ENCODE measurements around the gene PRPF40B.
A peak's percentile ranks its signal among the peaks of the same experiment; 100 is the strongest.
"Not testable (repeated sequence)": the region's sequence is repeated elsewhere in the genome, so short reads cannot be mapped to it uniquely, and the experiment has no call there.

PRPF40B gene

DNA sequence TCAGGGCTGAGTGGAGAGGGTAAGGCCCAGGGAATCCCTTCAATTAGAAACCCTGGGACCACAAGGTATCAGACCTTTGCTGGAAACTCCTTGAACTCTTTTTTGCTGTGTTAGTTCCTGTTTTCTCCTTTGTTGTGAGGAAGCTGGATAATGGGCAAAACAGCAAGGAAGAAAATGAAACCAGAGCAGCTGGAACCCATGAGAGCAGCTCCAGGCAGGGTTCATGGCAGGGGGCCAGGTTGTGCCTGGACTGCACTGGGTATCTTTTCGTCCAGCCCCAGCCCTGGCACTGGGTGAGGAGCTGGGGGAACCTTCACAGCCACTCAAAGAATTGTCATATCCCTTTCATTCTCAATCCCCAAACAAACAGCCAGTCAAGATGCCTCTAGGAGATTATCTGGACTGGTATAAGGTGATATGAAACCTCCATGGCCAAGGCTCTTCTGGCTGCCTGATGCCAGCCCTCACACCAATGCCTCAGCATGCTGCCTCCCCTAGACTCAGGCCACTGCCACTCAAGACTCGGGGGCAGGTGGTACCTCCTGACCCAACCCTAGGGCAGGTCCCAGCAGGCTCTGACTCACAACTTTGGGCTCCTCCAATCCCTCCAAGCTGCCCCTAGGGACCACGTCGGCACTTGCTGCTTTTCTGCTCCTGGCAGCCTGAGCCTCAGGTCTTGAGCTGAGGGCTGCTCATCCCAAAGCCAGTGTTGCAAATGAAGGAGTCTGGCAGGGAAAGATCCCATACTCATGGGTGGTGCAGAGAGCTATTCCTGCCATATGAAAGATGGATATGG lies 34.4 kb upstream of the PRPF40B start:
- CTCF ChIA-PET = no interaction called here
- no peak overlapping the region for H3K27ac Mint-ChIP-seq
- H3K36me3 Mint-ChIP-seq = peaks cover 4% of the 10 kb centered on the region

DNA sequence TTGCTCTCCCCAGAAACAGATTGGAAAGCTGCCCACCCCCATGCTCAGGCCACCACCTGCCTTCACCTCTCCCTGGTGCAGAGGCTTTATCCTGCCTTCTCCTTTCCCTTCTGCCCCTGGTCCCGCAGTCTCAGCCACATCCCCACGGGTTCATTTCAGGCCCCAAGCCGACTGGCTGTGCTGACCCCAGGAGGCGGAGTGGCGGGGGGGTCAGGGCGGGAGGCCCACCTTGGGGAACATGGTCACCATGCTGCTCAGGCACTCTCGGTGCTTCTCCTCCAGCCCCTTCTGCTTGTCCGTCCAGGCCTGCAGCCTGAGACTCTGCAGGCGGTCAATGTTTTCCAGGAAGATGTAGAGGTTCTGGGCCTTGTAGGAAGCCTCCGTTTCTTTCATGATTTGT lies 24.8 kb upstream of the PRPF40B start:
- Mint-ChIP-seq H3K27me3 (no peaks in the 10 kb centered on the region), H3K36me3 (no peaks in the 10 kb centered on the region), H3K4me1 (no peaks in the 10 kb centered on the region), H3K9me3 (no peaks in the 10 kb centered on the region), H3K27ac (no peak overlapping the region), H3K4me3 (no peak overlapping the region)
- no peak for DNase-seq
- CTCF ChIA-PET = interaction anchor here (0.6 kb wide), 1 partner anchor 238 kb away, joined by 3 read pairs; no protein-coding TSS in a partner anchor

More for the DNA sequence above, 34.4 kb upstream of the PRPF40B start:
- H3K4me1 Mint-ChIP-seq = no peaks in the 10 kb centered on the region
- H3K9me3 Mint-ChIP-seq = no peaks in the 10 kb centered on the region
- H3K4me3 Mint-ChIP-seq = no peak overlapping the region
- DNase-seq = no peak
- no peaks in the 10 kb centered on the region for H3K27me3 Mint-ChIP-seq

GRCh38 chr12:49599961-49600360 lies 23.4 kb upstream of the PRPF40B start:
- Mint-ChIP-seq H3K27me3 (no peaks in the 10 kb centered on the region), H3K9me3 (no peaks in the 10 kb centered on the region), H3K27ac (no peak overlapping the region), H3K4me1 (peaks cover 1% of the 10 kb centered on the region), H3K4me3 (no peak overlapping the region), H3K36me3 (no peaks in the 10 kb centered on the region)
- no peak for DNase-seq
- CTCF ChIA-PET = interaction anchor here (1.3 kb wide), 1 partner anchor 19 kb away, joined by 4 read pairs; no protein-coding TSS in a partner anchor

DNA sequence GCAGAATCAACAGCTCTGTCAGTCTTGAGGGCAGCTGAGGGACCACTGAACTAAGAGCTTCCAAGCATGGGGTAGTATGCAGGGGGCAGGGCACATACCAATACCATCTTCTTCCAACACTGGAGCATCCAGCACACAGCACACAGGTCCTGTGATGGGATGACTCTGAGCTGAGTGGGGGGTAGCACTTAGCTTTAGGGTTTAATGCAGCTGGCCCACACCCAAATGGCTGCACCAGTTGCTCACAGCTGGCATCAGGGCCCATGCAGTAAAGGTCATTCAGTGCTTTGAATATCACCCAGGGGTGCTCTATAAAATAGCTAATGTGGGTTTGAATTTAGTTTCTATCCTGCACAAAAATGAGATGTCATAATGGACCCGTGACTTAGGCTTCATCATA lies 19.6 kb upstream of the PRPF40B start:
- H3K27ac Mint-ChIP-seq = no peak overlapping the region
- DNase-seq = no peak
- CTCF ChIA-PET = interaction anchor here (0.7 kb wide), 2 partner anchors 11 to 315 kb away, joined by 3 read pairs; no protein-coding TSS in a partner anchor
- no peak overlapping the region for H3K4me3 Mint-ChIP-seq
- no peaks in the 10 kb centered on the region for H3K36me3 Mint-ChIP-seq
- H3K27me3 Mint-ChIP-seq = peaks cover 7% of the 10 kb centered on the region
- H3K4me1 Mint-ChIP-seq = peaks cover 5% of the 10 kb centered on the region
- H3K9me3 Mint-ChIP-seq = no peaks in the 10 kb centered on the region

- CTCF ChIA-PET = interaction anchor here (0.6 to 0.8 kb wide), 2 partner anchors 341 to 770 kb away, joined by 3 read pairs; no protein-coding TSS in a partner anchor
- H3K4me1 Mint-ChIP-seq = peaks cover 5% of the 10 kb centered on the region
These were observed 18.5 kb upstream of the PRPF40B start for GRCh38 chr12:49604856-49605255.

DNA sequence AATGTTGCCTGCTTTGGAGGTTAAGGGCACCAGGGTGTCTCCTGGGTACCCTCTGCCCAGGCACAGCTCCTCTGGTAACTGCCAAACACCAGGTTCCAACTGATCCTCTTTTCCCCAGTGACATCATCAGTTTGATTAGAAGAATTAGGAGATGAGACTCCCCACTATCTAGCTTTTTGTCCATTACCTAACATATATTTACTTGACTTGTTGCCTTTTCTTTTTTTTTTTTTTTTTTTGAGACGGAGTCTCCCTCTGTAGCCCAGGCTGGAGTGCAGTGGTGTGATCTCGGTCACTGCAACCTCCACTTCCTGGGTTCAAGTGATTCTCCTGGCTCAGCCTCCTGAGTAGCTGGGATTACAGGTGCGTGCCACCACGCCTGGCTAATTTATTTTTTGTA lies 17.8 kb upstream of the PRPF40B start, which contains the start of gene FAM186B:
TSS of gene FAM186B (minus strand) at position 101 of the 400 bp plus-strand sequence. CDS start 162 bp downstream, outside the sequence.
- not testable (repeated sequence) for H3K36me3 Mint-ChIP-seq, H3K4me1 Mint-ChIP-seq, H3K9me3 Mint-ChIP-seq, H3K27ac Mint-ChIP-seq, H3K4me3 Mint-ChIP-seq, DNase-seq
- CTCF ChIA-PET = interaction anchor here (0.6 to 1.0 kb wide), 3 partner anchors 25 to 770 kb away, joined by 3 to 4 read pairs (median 3); no protein-coding TSS in a partner anchor
- peaks cover 19% of the 10 kb centered on the region for H3K27me3 Mint-ChIP-seq

More at GRCh38 chr12:49604856-49605255, 18.5 kb upstream of the PRPF40B start:
- peaks cover 18% of the 10 kb centered on the region for H3K27me3 Mint-ChIP-seq
- H3K4me3 Mint-ChIP-seq = no peak overlapping the region
- peaks cover under 1% of the 10 kb centered on the region for H3K9me3 Mint-ChIP-seq
- no peak for DNase-seq
- no peak overlapping the region for H3K27ac Mint-ChIP-seq
- peaks cover 1% of the 10 kb centered on the region for H3K36me3 Mint-ChIP-seq

DNA sequence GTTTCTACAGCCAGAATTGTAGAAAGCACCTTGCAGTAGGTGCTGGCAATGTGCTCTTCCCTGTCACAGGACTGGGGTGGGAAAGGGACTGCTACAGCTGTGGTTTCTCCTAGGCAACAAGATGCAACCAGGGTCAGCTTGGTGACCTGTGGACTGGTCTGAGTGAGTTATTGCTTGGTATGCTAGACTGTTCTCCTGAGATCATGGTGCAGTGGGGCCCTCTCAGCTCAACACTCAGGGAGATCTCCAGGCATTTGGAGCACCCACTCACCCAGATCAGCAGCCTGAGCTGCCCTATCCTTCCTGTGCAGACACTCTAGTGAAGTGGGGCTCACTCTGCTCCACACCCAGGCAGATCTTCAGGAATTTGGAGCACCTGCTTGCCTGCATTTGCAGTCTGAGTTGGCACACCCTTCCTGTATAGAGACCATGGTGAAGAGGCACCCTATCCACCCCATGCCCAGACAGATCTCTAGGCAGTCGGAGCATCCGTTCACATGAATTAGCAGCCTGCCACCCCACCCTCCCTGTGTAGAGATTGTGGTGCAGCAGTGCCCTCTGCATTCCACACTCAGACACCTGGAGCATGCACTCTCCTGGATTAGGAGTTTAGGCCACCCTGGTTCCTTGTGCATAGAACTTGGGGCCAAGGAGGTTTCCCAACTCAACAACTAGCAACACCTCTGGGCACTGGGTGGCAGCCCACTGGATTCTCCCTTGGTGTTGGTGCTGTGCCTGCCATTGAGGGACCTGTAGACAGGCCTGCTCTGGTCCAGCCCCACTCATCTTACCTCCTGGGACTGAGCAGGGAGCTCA lies 14.1 kb upstream of the PRPF40B start:
- no peak overlapping the region for H3K4me3 Mint-ChIP-seq
- peaks cover 5% of the 10 kb centered on the region for H3K9me3 Mint-ChIP-seq
- CTCF ChIA-PET = interaction anchor here (1.7 kb wide), 1 partner anchor 28 kb away, joined by 3 read pairs; no protein-coding TSS in a partner anchor
- H3K27ac Mint-ChIP-seq = no peak overlapping the region
- H3K4me1 Mint-ChIP-seq = peaks cover 5% of the 10 kb centered on the region
- peaks cover 5% of the 10 kb centered on the region for H3K36me3 Mint-ChIP-seq
- peaks cover 19% of the 10 kb centered on the region for H3K27me3 Mint-ChIP-seq
- DNase-seq = no peak

DNA sequence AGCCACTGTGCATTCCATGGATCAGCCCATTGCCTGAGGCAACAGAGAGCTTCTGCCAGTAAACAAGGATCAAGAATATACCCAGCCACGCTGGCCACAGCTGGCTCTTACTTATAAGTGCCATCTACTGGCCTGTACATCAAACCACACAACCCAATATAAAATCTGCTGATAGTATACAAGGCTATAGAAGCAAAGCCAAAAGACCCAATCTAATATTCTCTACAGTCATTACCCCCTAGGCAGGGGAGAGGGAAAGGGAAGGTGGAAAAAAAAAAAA lies 13.5 kb upstream of the PRPF40B start:
- Mint-ChIP-seq H3K9me3 (peaks cover 5% of the 10 kb centered on the region), H3K36me3 (peaks cover 5% of the 10 kb centered on the region), H3K4me1 (peaks cover 5% of the 10 kb centered on the region), H3K27me3 (peaks cover 19% of the 10 kb centered on the region), H3K27ac (no peak overlapping the region), H3K4me3 (no peak overlapping the region)
- CTCF ChIA-PET = interaction anchor here (1.7 kb wide), 1 partner anchor 29 kb away, joined by 3 read pairs; no protein-coding TSS in a partner anchor
- no peak for DNase-seq

DNA sequence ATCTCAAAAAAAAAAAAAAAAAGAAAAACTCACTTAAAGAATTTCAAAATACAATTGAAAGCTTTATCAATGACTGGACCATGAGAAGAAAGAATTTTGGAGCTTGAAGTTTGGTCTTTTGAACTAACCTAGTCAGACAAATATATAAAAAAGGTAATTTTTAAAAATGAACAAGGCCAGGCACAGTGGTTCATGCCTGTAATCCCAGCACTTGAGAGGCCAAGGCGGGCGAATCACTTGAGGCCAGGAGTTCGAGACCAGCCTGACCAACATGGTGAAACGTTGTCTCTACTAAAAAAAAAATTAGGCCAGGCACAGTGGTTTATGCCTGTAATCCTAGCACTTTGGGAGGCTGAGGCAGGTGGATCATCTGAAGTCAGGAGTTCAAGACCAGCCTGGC lies 12.6 kb upstream of the PRPF40B start:
- not testable (repeated sequence) for H3K9me3 Mint-ChIP-seq, H3K27ac Mint-ChIP-seq, DNase-seq, H3K4me1 Mint-ChIP-seq, H3K4me3 Mint-ChIP-seq, H3K36me3 Mint-ChIP-seq
- CTCF ChIA-PET = interaction anchor here (1.7 kb wide), 1 partner anchor 30 kb away, joined by 3 read pairs; no protein-coding TSS in a partner anchor
- H3K27me3 Mint-ChIP-seq = peaks cover 19% of the 10 kb centered on the region

- DNase-seq = no peak
- CTCF ChIA-PET = no interaction called here
- Mint-ChIP-seq H3K27ac (no peak overlapping the region), H3K9me3 (peaks cover 7% of the 10 kb centered on the region), H3K4me1 (peaks cover 6% of the 10 kb centered on the region), H3K36me3 (peaks cover 5% of the 10 kb centered on the region), H3K4me3 (no peak overlapping the region), H3K27me3 (peaks cover 23% of the 10 kb centered on the region)
These were observed 11.2 kb upstream of the PRPF40B start for GRCh38 chr12:49612210-49612609.

DNA sequence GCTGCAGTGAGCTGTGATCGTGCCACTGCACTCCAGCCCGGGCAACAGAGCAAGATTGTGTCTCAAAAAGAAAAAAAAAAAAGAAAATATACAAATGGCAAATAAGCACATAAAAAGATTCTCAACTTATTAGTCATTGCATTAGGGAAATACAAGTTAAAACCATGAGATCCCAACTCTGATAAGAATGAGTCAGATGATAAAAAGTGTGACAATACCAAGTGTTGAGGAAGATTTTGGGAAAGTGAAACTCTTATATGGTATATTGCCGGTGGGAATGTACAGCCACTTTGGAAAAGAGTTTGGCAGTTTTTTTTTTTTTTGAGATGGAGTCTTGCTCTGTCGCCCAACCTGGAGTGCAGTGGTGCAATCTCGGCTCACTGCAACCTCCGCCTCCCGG lies 7.6 kb upstream of the PRPF40B start:
- H3K9me3 Mint-ChIP-seq = peaks cover 2% of the 10 kb centered on the region
- no peak for DNase-seq
- CTCF ChIA-PET = no interaction called here

DNA sequence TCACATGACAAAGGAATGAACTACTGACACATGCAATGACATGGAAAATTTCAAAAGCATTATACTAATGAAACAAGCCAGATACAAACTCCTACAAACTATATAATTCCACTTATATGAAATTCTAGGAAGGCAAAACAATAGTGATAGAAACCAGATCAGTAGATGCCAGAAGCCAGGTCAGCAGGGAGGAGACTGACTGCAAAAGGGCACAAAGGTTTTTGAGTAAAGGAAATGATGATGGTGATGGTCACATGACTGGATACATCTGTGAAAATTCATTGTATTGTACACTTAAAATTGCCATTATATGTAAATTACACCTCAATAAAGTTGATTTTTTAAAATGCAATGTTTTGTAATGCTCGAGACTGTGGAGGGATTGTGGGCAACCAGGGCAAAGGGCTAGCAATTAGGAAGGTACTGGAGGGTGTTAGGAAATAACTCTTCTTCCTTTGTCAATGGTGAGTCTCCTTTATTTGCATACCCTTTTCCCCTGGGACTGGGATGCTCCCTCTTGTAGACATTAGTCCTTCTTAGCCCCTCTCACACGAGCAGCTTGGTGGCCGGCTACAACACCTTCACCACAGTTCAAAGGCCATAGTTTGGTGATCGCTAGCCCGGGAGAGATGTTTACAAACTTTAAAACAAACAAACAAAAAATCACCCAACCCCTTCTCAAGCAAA lies 6.7 kb upstream of the PRPF40B start:
- no peak overlapping the region for H3K4me3 Mint-ChIP-seq
- no peak for DNase-seq
- H3K4me1 Mint-ChIP-seq = peaks cover 17% of the 10 kb centered on the region
- H3K27me3 Mint-ChIP-seq = peaks cover 39% of the 10 kb centered on the region
- no peaks in the 10 kb centered on the region for H3K36me3 Mint-ChIP-seq
- no peak overlapping the region for H3K27ac Mint-ChIP-seq
- CTCF ChIA-PET = no interaction called here
- H3K9me3 Mint-ChIP-seq = peaks cover 2% of the 10 kb centered on the region

More for the DNA sequence above, 7.6 kb upstream of the PRPF40B start:
- Mint-ChIP-seq H3K4me3 (no peak overlapping the region), H3K36me3 (no peaks in the 10 kb centered on the region), H3K4me1 (peaks cover 8% of the 10 kb centered on the region), H3K27ac (no peak overlapping the region), H3K27me3 (peaks cover 31% of the 10 kb centered on the region)

DNA sequence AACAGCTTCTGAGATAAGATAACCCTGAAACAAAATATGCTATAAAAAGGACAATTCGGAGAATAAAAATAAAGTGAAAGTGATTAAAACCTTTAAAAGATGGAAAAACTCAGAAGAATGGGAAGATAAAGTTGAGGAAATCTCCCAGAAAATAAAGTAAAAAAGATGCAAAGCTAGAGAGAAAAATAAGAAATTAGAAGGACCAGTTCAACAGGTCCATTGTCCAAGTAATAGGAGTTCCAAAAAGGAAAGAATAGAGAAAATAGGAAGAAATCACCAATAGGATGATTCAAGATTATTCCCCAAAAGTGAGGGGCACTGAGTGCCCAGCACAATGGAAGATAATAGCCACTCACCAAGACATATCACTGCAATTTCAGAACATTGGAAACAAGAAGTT lies 4.8 kb upstream of the PRPF40B start:
- peak overlapping the region; percentile 30 for H3K27ac Mint-ChIP-seq
- CTCF ChIA-PET = no interaction called here
- H3K4me1 Mint-ChIP-seq = peaks cover 27% of the 10 kb centered on the region
- peaks cover 2% of the 10 kb centered on the region for H3K9me3 Mint-ChIP-seq
- DNase-seq = no peak
- H3K36me3 Mint-ChIP-seq = no peaks in the 10 kb centered on the region
- peaks cover 48% of the 10 kb centered on the region for H3K27me3 Mint-ChIP-seq
- H3K4me3 Mint-ChIP-seq = no peak overlapping the region

DNA sequence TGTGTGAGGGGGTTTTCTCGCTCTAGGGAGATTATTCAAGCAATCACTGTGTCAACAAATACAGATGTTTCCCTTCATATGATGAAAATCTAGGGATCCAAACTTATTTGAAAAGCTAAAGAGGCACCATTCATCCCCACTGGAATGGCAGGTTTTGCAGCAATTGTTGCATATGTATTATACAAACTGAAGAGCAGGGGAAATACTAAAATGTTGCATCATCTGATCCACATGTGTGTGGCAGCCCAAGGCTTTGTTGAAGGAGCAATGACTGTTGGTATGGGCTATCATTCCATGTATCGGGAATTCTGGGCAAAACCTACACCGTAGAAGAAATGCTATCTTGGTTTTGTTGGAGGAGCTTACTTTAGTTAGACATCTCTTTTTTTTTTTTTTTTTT lies 4.1 kb upstream of the PRPF40B start:
- Mint-ChIP-seq H3K9me3 (peaks cover 2% of the 10 kb centered on the region), H3K27me3 (peaks cover 54% of the 10 kb centered on the region), H3K36me3 (no peaks in the 10 kb centered on the region), H3K4me3 (no peak overlapping the region), H3K4me1 (peaks cover 31% of the 10 kb centered on the region), H3K27ac (no peak overlapping the region)
- no peak for DNase-seq
- CTCF ChIA-PET = interaction anchor here (1.2 to 1.4 kb wide), 2 partner anchors 36 to 67 kb away, joined by 3 read pairs; no protein-coding TSS in a partner anchor

Measured in activated naive CD4-positive, alpha-beta T cell treated with anti-CD3 and anti-CD28 coated beads, Interleukin-2, amount 10 ng/mL, durations not matched to agents 7 days and 5 days (primary cell).